ENCODE results near the gene KREMEN2.
A peak's percentile ranks its signal among the peaks of the same experiment; 100 is the strongest.
"Not testable (repeated sequence)": the region's sequence is repeated elsewhere in the genome, so short reads cannot be mapped to it uniquely, and the experiment has no call there.

KREMEN2 gene

GRCh38 chr16:2963723-2964474 lies at the start of gene KREMEN2:
Gene KREMEN2, plus strand, starts transcription at chr16:2964275. Its CDS starts 246 bp downstream, at chr16:2964521.
- peak in 1 of 2 experiments; percentile 12 for DNase-seq

GRCh38 chr16:2915196-2915929 lies 48.7 kb upstream of the KREMEN2 start:
- no peak for DNase-seq

- peak; percentile 35 to 38 for DNase-seq
Observed at GRCh38 chr16:2919511-2920255, 44.4 kb upstream of the KREMEN2 start.

GRCh38 chr16:2923481-2923880 lies 40.6 kb upstream of the KREMEN2 start:
- DNase-seq: no peak

- no peak for DNase-seq
Observed at GRCh38 chr16:2924901-2925755, 38.9 kb upstream of the KREMEN2 start.

- DNase-seq: no peak
Observed at GRCh38 chr16:2925951-2926649, 38.0 kb upstream of the KREMEN2 start.

GRCh38 chr16:2926650-2926999 lies 37.5 kb upstream of the KREMEN2 start:
- no peak for DNase-seq

- DNase-seq: peak; percentile 66 to 81
Observed at GRCh38 chr16:2927010-2927646, 36.9 kb upstream of the KREMEN2 start.

GRCh38 chr16:2928151-2928550 lies 35.9 kb upstream of the KREMEN2 start:
- DNase-seq: not testable (repeated sequence)

- DNase-seq: no peak
Observed at GRCh38 chr16:2928796-2929195, 35.3 kb upstream of the KREMEN2 start.

- no peak for DNase-seq
Observed at GRCh38 chr16:2929693-2930092, 34.4 kb upstream of the KREMEN2 start.

GRCh38 chr16:2930236-2930635 lies 33.8 kb upstream of the KREMEN2 start:
- no peak for DNase-seq

- not testable (repeated sequence) for DNase-seq
Observed at GRCh38 chr16:2931231-2931914, 32.7 kb upstream of the KREMEN2 start.

- no peak for DNase-seq
Observed at GRCh38 chr16:2933136-2933535, 30.9 kb upstream of the KREMEN2 start.

- DNase-seq: no peak
Observed at GRCh38 chr16:2933701-2934100, 30.4 kb upstream of the KREMEN2 start.

- no peak for DNase-seq
Observed at GRCh38 chr16:2934450-2934849, 29.6 kb upstream of the KREMEN2 start.

- no peak for DNase-seq
Observed at GRCh38 chr16:2936436-2937011, 27.6 kb upstream of the KREMEN2 start.

- no peak for DNase-seq
Observed at GRCh38 chr16:2937170-2937569, 26.9 kb upstream of the KREMEN2 start.

GRCh38 chr16:2938206-2938605 lies 25.9 kb upstream of the KREMEN2 start:
- no peak for DNase-seq

GRCh38 chr16:2939968-2940367 lies 24.1 kb upstream of the KREMEN2 start:
- no peak for DNase-seq
